Osteoblast (primary cell): Measurements from ENCODE around the gene THUMPD1. TPM values are rescaled to one million over a fixed set of nuclear protein-coding genes. Genes with fewer than 3 reads are reported as not detected.
"Not testable (repeated sequence)": the region's sequence is repeated elsewhere in the genome, so short reads cannot be mapped to it uniquely, and the experiment has no call there.

Experiments
- DNase-seq: peaks from one replicate; pipeline ENCODE4 v3.0.0; 2011; ENCODE audit warnings: low spot score, mixed read lengths; ENCODE audit not compliant: insufficient read length; ENCODE audit errors: missing footprints
- H2AFZ ChIP-seq: 2 replicates; pipeline ENCODE4 v1.6.0; 2011; ENCODE audit warnings: mild to moderate bottlenecking, low read length
- H3K27ac ChIP-seq: 2 replicates; pipeline ENCODE4 v1.5.1; 2011; ENCODE audit warnings: mild to moderate bottlenecking, low read depth, low read length, moderate library complexity
- H3K27me3 ChIP-seq: 2 replicates; pipeline ENCODE4 v1.6.0; 2012; ENCODE audit warnings: mild to moderate bottlenecking, control low read depth, inconsistent platforms, low read length, moderate library complexity; ENCODE audit not compliant: insufficient read depth
- H3K36me3 ChIP-seq: 2 replicates; pipeline ENCODE4 v1.5.1; 2011; ENCODE audit warnings: mild to moderate bottlenecking, low read length, control low read depth, moderate library complexity; ENCODE audit not compliant: insufficient read depth
- H3K4me1 ChIP-seq: 2 replicates; pipeline ENCODE4 v1.5.1; 2011; ENCODE audit warnings: mild to moderate bottlenecking, low read length, control low read depth, moderate library complexity; ENCODE audit not compliant: insufficient read depth
- H3K4me2 ChIP-seq: 2 replicates; pipeline ENCODE4 v1.6.0; 2011; ENCODE audit warnings: mild to moderate bottlenecking, low read length; ENCODE audit not compliant: insufficient read depth
- H3K4me3 ChIP-seq: fragments of 200-600 bp; sonication (generic); 3 replicates; pipeline ENCODE4 v1.5.1; 2012; ENCODE audit warnings: mild to moderate bottlenecking, low read length, inconsistent platforms; ENCODE audit not compliant: insufficient read depth
- H3K79me2 ChIP-seq: 2 replicates; pipeline ENCODE4 v1.6.0; 2012; ENCODE audit warnings: mild to moderate bottlenecking, low read length, control low read depth, inconsistent platforms; ENCODE audit not compliant: insufficient read depth
- H3K9me3 ChIP-seq: 2 replicates; pipeline ENCODE4 v1.5.1; 2011; ENCODE audit warnings: low read depth, low read length, control low read depth
- H4K20me1 ChIP-seq: 2 replicates; pipeline ENCODE4 v1.6.0; 2012; ENCODE audit warnings: mild to moderate bottlenecking, low read length, control low read depth; ENCODE audit not compliant: insufficient read depth
- total RNA-seq: library from RNA; depleted of rRNA; stranded (reverse); fragments of >200 nt; gene quantifications from 2 replicates; pipeline ENCODE4 v1.2.3, GENCODE V29; 2012
- TF ChIP-seq, protein P1 (sequence below): IDR thresholded peaks from 2 replicates; pipeline ENCODE4 v1.5.1; 2011; ENCODE audit warnings: mild to moderate bottlenecking, low read depth, low read length, moderate library complexity; ENCODE audit errors: extremely low read depth

Gene THUMPD1
- total RNA-seq, 1 donor: 78.9 TPM

GRCh38 chr16:20768121-20768520 is 26.5 kb upstream of the THUMPD1 start:
- H3K9me3 ChIP-seq: no peaks in the 10 kb centered on the region
- no peaks in the 10 kb centered on the region for H4K20me1 ChIP-seq
- no peaks in the 10 kb centered on the region for H3K79me2 ChIP-seq
- no peaks in the 10 kb centered on the region for H3K27me3 ChIP-seq
- H3K27ac ChIP-seq: no peak overlapping the region
- H3K36me3 ChIP-seq: no peaks in the 10 kb centered on the region
- TF ChIP-seq, protein P1, sequence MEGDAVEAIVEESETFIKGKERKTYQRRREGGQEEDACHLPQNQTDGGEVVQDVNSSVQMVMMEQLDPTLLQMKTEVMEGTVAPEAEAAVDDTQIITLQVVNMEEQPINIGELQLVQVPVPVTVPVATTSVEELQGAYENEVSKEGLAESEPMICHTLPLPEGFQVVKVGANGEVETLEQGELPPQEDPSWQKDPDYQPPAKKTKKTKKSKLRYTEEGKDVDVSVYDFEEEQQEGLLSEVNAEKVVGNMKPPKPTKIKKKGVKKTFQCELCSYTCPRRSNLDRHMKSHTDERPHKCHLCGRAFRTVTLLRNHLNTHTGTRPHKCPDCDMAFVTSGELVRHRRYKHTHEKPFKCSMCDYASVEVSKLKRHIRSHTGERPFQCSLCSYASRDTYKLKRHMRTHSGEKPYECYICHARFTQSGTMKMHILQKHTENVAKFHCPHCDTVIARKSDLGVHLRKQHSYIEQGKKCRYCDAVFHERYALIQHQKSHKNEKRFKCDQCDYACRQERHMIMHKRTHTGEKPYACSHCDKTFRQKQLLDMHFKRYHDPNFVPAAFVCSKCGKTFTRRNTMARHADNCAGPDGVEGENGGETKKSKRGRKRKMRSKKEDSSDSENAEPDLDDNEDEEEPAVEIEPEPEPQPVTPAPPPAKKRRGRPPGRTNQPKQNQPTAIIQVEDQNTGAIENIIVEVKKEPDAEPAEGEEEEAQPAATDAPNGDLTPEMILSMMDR: no peak
- no peak for DNase-seq
- no peak overlapping the region for H2AFZ ChIP-seq
- H3K4me3 ChIP-seq: no peak overlapping the region
- no peaks in the 10 kb centered on the region for H3K4me1 ChIP-seq
- no peak overlapping the region for H3K4me2 ChIP-seq

- Histone ChIP-seq H3K27me3 (no peaks in the 10 kb centered on the region), H4K20me1 (no peaks in the 10 kb centered on the region), H3K4me3 (no peak overlapping the region), H3K4me1 (no peaks in the 10 kb centered on the region), H3K36me3 (no peaks in the 10 kb centered on the region), H3K79me2 (no peaks in the 10 kb centered on the region), H3K4me2 (no peak overlapping the region), H2AFZ (no peak overlapping the region), H3K9me3 (no peaks in the 10 kb centered on the region), H3K27ac (no peak overlapping the region)
- no peak for DNase-seq
- TF ChIP-seq, protein P1: no peak
Measured at GRCh38 chr16:20767577-20767976, 26.0 kb upstream of the THUMPD1 start.

GRCh38 chr16:20766294-20766693 is 24.7 kb upstream of the THUMPD1 start:
- no peaks in the 10 kb centered on the region for H3K36me3 ChIP-seq
- H3K9me3 ChIP-seq: no peaks in the 10 kb centered on the region
- no peaks in the 10 kb centered on the region for H3K79me2 ChIP-seq
- no peaks in the 10 kb centered on the region for H4K20me1 ChIP-seq
- H3K27ac ChIP-seq: no peak overlapping the region
- no peak overlapping the region for H2AFZ ChIP-seq
- H3K4me3 ChIP-seq: no peak overlapping the region
- no peaks in the 10 kb centered on the region for H3K4me1 ChIP-seq
- no peak overlapping the region for H3K4me2 ChIP-seq
- H3K27me3 ChIP-seq: no peaks in the 10 kb centered on the region
- DNase-seq: no peak
- TF ChIP-seq, protein P1: no peak

GRCh38 chr16:20765732-20766131 is 24.1 kb upstream of the THUMPD1 start:
- H3K79me2 ChIP-seq: no peaks in the 10 kb centered on the region
- DNase-seq: no peak
- H3K4me1 ChIP-seq: no peaks in the 10 kb centered on the region
- no peak overlapping the region for H3K4me3 ChIP-seq
- H3K4me2 ChIP-seq: no peak overlapping the region
- H3K27me3 ChIP-seq: no peaks in the 10 kb centered on the region
- H3K27ac ChIP-seq: no peak overlapping the region
- H4K20me1 ChIP-seq: no peaks in the 10 kb centered on the region
- H2AFZ ChIP-seq: no peak overlapping the region
- TF ChIP-seq, protein P1: no peak
- H3K9me3 ChIP-seq: no peaks in the 10 kb centered on the region
- H3K36me3 ChIP-seq: no peaks in the 10 kb centered on the region

GRCh38 chr16:20764448-20764847 is 22.8 kb upstream of the THUMPD1 start:
- H3K9me3 ChIP-seq, H3K27me3 ChIP-seq, DNase-seq, H2AFZ ChIP-seq, H4K20me1 ChIP-seq, H3K4me2 ChIP-seq, H3K4me3 ChIP-seq, H3K79me2 ChIP-seq, H3K36me3 ChIP-seq, H3K27ac ChIP-seq, H3K4me1 ChIP-seq: not testable (repeated sequence)
